NCI-H128 (cell line): ENCODE results near the gene CACTIN.
"Not testable (repeated sequence)": the region's sequence is repeated elsewhere in the genome, so short reads cannot be mapped to it uniquely, and the experiment has no call there.

ENCODE experiments used
- DNase-seq: peaks from one replicate; lab custom pipeline; 2025; ENCODE audit not compliant: unreplicated experiment; lab: John Stamatoyannopoulos, UW

Gene CACTIN

DNA sequence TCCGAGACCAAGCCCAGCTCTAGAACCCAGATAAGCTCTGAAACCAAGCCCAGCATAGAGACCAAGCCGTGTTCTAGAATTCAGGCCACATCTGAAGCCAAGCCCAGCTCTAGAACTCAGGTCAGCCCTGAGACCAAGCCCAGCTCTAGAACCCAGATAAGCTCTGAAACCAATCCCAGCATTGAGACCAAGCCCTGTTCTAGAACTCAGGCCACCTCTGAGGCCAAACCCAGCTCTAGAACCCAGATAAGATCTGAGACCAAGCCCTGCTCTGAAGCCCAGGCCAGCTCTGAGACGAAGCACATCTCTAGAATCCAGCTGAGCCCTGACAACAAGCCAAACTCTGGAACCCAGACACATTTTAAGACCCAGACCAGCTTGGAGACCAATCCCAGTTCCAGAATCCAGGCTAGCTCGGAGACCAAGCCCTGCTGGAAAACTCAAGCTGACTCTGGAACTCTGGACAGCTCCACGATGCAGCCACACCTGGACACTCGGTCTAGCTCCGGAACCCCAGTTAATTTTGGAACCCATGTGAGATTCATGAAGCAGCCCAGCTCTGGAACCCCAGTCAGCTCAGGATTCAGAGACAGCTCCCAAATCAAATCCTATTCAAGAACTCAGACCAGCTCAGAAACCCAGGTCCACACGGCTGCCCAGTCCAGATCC is 35.5 kb downstream of the CACTIN start:
- DNase-seq: no peak

- no peak for DNase-seq
Observed at GRCh38 chr19:3589949-3590348, 36.6 kb downstream of the CACTIN start.

GRCh38 chr19:3589439-3589838 is 37.2 kb downstream of the CACTIN start:
- DNase-seq: no peak

DNA sequence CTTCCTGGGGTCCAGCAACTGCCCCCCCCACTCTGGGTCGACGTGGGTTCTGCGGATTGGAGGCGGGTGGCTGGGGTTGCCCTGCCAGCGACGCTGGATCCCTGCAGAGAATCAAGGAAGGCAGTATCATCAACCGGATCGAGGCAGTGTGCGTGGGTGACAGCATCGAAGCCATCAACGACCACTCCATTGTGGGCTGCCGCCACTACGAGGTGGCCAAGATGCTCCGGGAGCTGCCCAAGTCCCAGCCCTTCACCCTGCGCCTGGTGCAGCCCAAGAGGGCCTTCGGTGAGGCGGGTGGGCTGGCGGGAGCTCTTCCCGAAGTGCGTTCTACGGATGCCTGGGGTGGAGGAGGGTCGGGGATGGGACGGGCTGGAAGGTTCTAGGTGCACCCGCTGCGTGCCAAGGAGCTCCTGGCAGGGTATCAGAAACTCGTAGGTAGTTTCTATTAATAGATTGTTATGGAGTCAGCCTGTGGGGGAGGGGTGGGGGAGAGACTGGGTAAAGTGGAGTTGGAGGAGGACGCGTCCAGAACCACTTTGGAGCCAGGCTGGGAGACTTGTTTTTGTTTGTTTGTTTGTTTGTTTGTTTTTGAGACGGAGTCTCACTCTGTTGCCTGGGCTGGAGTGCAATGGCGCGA is 39.8 kb downstream of the CACTIN start:
- no peak for DNase-seq

DNA sequence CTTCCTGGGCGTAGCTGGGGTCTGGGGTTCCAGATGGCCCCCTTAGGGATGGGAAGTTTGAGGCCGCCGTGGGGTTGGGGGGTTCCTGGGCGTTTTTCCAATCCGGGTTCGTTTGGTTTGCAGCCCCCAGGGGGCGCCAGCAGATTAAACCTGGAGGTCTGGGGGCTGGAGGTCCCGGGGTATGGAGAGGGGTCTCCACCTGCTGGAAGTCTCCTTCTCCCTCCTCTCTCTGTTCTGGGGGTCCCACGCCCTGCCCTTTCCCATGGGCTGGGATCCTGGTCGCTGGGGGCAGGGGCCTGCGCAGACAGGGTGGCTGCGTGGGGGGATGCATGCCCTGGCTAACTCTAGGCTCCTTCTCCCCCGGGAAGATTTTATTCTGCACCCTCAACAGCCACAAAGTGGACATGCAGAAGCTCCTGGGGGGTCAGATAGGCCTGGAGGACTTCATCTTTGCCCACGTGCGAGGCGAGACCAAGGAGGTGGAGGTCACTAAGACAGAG is 40.4 kb downstream of the CACTIN start:
- no peak for DNase-seq

DNA sequence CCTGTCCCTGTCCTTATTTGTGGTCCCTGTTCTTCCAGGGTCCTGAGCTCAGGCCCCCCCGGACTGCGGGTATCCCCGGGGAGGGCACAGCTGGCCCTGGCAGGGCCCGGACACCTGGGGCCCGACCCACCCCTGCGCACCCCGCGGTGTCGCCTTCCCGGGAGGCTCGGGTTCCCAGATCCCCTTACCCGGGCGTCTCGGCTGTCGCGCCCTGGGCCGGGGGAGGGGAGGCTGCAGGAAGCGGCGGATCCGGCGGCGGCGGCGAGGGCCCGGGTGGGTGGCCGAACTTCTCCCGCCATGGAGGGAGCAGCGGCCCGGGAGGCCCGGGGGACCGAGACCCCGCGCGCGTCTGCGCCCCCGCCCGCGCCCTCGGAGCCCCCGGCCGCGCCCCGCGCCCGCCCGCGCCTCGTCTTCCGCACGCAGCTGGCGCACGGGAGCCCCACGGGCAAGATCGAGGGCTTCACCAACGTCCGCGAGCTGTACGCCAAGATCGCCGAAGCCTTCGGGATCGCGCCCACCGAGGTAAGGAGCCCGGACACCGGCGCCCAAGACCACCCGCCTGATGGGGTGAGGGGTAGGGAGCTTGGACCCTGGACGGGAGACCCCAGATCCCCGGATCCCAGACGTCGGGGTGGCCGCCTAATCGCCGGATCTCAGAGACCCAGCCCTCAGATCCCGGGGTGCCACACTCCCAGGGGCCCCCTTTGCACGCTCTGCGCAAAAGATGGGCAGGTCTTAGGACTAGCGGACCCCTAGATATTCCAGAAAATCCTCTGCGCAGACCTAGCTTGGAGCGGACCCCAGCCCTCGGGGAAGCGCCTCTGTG is 41.1 kb downstream of the CACTIN start, which contains the start of gene GIPC3:
TSS of gene GIPC3 (plus strand) at position 178 of the 826 bp plus-strand sequence. CDS start at position 298, 120 bp downstream.
- no peak for DNase-seq

DNA sequence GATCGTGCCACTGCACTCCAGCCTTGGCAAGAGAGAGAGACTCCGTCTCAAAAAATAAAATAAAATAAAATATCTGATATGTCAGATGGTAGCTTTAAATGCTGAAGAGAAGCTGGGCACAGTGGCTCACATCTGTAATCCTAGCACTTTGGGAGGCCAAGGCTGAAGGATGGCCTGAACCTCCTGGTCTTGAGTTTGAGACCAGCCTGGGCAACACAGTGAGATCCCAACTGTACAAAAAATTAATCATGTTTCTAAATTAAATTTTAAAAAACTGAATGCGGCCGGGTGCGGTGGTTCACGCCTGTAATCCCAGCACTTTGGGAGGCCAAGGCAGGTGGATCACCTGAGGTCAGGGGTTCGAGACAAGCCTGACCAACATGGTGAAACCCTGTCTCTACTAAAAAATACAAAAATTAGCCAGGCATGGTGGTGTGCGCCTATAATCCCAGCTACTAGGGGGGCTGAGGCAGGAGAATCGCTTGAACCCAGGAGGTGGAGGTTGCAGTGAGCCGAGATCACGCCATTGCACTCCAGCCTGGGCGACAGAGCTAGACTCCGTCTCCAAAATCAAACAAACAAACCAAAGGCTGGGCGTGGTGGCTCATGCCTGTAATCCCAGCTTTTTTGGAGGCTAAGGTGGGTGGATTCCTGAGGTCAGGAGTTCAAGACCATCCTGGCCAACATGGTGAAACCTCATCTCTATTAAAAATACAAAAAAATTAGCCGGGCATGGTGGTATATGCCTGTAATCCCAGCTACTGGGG is 42.4 kb downstream of the CACTIN start:
- not testable (repeated sequence) for DNase-seq

DNA sequence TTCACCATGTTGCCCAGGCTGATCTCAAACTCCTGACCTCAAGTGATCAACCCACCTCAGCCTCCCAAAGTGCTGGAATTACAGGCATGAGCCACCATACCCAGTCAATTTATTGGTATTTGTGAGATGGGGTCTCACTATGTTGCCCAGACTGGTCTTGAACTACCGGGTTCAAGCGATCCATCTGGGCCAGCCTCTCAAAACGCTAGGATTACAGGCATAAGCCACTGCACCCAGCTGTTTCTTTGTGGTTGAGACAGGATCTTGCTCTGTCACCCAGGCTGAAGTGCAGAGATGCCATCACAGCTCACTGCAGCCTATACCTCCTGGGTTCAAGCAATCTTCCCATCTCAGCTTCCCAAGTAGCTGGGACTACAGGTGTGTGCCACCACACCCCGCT is 44.8 kb downstream of the CACTIN start:
- not testable (repeated sequence) for DNase-seq

DNA sequence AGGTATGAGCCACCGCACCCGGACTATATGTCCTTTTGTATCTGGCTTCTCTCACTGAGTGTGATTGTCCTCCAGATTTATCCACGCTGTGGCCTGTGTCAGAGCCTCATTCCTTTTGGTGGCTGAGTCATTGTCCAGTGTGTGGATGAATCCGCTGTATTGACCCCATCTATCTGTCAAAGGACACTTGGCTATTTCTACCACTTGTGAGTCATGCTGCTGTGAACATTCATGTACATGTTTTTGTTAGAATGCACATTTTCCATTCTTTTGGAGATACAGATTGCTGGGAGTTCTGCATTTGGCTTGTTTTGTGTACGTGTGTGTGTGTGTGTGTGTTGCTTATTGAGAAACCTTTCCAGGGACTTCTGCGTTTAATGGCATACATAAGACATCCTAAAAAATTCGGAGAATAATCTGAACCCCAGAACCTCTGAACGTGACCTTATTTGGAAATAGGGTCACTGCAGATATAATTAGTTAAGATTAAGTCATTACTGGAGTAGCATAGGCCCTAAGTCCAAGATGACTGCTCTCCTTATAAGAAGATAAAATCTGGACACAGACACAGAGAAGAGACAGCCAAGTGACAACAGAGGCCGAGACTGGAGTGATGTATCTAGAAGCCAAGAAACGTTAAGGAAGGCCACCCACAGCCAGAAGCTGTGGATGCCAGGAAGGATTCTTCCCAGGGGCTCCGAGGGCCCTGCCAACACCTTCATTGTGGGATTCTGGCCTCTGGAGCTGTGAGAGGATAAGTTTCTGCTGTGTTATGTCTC is 46.2 kb downstream of the CACTIN start:
- no peak for DNase-seq

DNA sequence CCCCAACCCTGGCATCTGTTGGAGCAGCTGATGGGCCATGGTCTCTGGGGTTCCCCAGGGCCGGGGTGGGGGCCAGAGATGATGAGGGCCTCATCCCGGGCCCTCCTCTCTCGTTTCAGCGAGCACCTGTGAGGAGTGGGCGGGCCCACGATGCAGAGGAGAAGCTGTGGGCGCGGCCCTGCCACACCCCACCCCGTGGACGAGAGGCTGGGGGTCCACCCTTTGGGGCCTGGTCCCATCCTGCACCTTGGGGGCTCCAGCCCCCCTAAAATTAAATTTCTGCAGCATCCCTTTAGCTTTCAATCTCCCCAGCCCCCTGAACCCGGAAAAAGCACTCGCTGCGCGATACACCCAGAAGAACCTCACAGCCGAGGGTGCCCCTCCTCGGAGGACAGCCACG is 48.2 kb downstream of the CACTIN start:
- no peak for DNase-seq

GRCh38 chr19:3577723-3578344 is 48.8 kb downstream of the CACTIN start:
- DNase-seq: no peak

- no peak for DNase-seq
Observed at GRCh38 chr19:3576696-3577443, 49.7 kb downstream of the CACTIN start.

DNA sequence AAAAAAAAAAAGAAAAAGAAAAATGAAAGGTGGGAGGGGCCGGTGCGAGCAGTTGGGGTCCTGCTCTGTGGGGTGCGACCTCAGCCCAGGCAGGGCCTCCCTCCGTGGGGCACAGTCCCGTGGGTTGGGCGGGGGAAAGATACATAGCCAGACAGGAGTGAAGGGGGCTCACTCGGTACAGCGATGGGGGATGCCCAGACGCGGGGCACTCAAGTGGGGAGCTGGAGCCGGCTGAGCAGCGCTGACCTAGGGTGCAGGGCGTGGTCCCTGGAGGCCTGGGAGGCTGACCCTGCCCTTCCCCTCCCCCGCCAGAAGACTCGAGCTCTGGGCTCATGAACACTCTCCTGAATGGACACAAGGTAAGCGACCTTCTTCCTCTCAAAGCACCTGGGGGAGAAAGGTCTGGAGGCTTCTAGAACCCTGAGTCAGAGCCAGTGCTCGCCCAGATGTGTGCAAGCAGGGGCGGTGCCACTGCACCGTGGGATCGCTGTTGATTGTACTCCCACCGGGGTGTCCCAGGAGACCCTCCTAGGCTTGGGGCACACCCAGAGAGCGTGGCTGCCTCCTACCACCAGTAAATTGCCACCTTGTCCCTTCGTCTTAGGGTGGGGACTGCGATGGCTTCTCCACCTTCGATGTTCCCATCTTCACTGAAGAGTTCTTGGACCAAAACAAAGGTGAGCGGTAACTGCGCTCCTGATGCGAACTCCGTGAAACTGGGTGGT is 50.5 kb downstream of the CACTIN start:
- DNase-seq: no peak

GRCh38 chr19:3575260-3575741 is 51.3 kb downstream of the CACTIN start:
- no peak for DNase-seq

DNA sequence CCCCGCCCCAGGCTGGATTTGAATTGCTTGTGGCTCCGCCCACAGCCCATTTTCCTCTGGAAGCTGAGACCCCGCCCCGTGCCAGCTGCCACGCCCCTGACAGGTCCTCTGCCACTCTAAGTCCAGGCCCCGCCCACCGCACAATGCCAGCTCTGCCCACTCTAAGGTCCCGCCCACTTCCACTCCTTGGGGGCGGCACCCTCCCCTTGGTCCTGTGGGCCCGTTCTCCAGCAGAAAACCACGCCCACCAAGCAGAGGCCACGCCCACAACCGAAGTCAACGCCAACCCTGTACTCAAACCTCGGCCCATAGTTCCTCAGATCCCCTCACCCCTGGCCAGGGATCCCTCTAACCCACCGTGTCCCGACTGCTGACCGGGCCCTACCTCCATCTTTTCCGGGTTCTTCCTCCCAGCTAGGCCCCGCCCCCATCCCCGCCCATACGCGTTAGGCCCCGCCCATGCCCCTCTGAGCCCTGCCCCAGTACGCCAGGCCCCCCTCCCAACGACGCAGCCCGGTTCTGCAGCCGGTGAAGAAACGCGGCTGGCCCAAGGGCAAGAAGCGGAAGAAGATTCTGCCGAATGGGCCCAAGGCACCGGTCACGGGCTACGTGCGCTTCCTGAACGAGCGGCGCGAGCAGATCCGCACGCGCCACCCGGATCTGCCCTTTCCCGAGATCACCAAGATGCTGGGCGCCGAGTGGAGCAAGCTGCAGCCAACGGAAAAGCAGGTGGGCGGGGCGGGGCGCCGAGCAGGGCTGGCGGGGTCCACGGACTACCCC is 52.5 kb downstream of the CACTIN start:
- DNase-seq: peak; percentile 49

- DNase-seq: no peak
Observed at GRCh38 chr19:3573162-3573857, 53.3 kb downstream of the CACTIN start.

- DNase-seq: no peak
Observed at GRCh38 chr19:3572855-3573161, 53.8 kb downstream of the CACTIN start, which contains the start of gene HMG20B. TSS of gene HMG20B (plus strand) at chr19:3572944. CDS start at chr19:3573310, 366 bp downstream.
